HT-29 (cell line): ENCODE results near the gene RNU6-9. TPM values are rescaled to one million over a fixed set of nuclear protein-coding genes. Genes with fewer than 3 reads are reported as not detected.

Experiments used
- DNase-seq: peaks from one replicate; pipeline ENCODE4 v3.0.0-alpha.2; 2015; ENCODE audit warnings: low spot score
- small RNA-seq: library from RNA; depleted of rRNA; stranded (forward); fragments of <200 nt; gene quantifications from one replicate; pipeline ENCODE3, GENCODE V24; 2014
- total RNA-seq: library from RNA; depleted of rRNA; stranded (reverse); fragments of >200 nt; shearing (Covaris generic); gene quantifications from 2 replicates; pipeline ENCODE4 v1.2.3, GENCODE V29; 2014; rRNA removed

The RNU6-9 gene
- total RNA-seq, 1 experiment from 2014 or later: not detected

DNA sequence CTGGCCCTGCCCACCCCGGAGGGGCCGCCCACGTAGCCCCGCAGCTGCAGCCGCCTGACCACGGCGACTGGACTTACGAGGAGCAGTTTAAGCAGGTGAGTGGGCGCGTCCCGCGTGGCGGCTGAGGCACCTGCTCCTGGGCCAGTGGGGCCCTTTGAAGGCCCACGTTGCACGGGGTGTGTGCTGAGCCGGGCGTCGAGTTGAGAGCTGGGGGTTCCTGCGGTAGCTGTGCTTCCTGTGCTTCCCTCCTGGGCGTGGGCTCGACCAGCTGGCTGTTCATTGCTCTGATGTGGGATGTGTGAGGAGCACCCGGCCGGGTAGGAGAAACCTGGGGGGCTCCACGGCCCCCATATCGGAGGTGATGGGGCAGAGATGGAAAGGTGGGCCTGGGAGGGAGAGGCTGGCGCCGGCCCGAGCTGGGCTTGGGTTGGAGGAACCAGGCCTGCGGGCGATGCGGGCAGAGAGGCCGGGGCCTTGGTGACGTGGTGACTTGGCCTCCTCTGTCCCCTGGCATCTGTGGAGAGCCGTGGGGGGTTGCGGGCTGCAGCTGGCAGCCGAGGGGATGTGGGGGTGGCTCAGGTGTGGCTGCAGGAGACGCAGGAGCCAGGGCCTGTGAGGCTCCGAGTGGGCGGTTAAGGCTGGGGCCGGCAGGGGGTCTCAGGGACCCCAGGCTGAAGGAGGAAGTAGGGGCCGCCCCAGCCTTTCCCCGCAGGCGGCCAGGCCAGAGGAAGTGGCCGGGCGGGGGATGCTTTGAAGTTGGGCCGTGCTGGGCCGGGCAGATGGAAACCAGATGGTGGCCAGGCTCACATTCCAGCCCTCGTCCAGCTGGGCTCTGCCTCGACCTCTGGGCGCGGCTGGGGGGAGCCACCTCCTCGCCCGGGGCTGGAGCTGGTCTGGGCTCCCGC, 39.6 kb downstream of the RNU6-9 start:
- DNase-seq: no peak

DNA sequence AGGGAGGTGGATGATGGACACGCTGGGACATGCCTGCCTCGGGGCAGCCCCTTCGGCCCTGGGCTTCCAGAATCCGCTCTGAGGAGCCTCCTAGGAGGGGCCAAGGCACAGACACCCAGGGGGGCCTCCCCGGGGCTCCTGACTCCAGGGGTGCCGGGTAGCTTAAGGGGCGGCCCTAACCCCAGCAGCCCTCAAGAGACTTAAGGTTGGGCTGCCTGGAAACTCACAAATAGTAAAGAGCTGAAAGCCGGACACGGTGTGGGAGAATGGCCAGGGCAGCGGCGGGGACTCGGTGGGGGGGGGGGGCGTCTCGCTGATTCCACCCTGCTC, 40.2 kb downstream of the RNU6-9 start:
- no peak for DNase-seq

DNA sequence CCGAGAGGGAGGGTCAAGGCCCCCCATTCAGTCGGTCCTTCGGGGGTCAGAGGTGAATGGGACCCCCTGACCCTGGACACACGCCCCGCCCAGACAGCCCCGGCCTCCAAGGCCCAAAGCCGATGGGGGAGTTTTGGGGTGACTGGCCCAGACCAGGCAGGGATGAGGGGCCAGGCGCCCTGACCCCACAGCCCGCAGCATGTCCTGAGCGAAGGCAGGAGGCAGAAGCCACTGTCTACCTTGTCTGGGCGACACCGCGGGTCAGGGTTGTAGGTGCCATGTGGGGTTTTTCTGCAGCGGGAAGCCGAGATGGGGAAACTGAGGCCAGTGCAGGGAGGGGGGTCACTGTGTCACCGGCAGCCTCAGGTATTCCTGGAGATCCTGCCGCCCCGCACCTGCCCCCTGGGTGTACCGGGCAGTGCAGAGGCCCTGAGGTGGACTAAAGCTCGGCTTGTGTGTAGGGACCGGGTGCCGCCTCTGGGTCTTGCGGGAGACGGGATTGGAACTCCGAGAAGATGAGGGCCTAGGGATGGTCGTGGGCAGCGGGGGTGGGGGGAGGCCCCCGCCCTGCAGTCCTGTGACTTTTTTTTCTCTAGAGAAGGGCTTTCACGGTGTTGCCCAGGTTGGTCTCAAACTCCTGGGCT, 41.0 kb downstream of the RNU6-9 start:
- no peak for DNase-seq

- DNase-seq: peak; percentile 86
These were observed 41.7 kb downstream of the RNU6-9 start for GRCh38 chr19:934865-935479.

- no peak for DNase-seq
These were observed 42.9 kb downstream of the RNU6-9 start for GRCh38 chr19:936175-936546.

DNA sequence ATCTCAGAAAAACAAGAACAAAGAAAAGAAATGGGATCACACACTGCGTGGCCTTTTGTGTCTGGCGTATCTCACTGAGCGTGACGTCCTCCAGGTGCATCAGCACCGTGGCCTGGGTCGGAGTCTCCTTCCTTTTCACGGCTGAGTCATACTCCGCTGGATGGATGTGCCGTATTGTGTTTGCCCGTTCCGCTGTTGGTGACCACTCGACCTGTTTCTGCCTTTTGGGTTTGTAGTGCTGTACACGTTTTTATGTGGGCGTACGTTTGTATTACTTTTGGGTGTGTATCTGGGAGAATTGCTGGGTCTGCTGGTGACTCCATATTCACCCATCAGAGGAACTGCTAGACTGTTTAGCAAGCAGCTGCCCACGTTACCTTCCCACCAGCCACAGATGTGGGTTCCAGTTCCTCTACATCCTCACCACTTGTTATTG, 44.0 kb downstream of the RNU6-9 start:
- no peak for DNase-seq

GRCh38 chr19:938233-938923, 45.1 kb downstream of the RNU6-9 start:
- DNase-seq: no peak

GRCh38 chr19:939439-939838, 46.2 kb downstream of the RNU6-9 start:
- DNase-seq: no peak

- DNase-seq: no peak
These were observed 46.6 kb downstream of the RNU6-9 start for GRCh38 chr19:939922-940321.

DNA sequence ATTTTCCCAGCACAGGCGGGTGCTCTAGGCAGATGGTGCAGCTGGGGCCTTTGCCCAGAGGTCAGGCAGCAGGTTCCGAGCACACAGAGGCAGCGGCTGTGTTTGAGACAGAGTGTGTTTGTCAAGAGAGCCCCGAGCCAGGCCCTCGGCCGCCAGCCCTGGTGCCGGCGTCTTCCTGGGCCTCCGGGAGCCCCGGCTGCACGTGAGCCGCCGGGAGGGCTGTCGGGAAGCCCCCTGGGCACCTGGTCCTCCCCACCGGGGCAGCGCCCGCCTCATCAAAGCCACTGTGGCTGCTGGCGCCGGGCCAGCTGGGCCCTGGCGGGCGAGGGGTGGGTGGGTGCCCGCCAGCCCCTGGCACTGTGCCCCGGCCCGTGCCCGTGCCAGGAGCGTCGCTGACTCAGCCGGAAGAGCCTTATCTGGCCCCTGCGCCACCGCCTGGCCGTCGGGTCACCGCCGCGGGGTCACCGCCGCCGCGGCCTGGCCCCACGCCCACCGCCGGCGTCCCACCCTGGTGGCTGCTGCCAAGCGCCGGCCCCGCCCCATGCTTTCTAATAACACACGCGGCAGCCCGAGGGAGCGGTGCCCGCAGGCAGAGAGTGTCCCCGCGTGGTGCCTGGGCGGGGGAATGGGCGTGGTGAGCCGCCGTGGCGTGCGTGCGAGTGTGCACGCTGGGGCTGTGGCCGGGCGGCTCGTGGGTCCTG, 47.5 kb downstream of the RNU6-9 start:
- peak; percentile 79 for DNase-seq

- no peak for DNase-seq
These were observed 48.2 kb downstream of the RNU6-9 start for GRCh38 chr19:941292-942132.

GRCh38 chr19:942133-942645, 48.9 kb downstream of the RNU6-9 start:
- DNase-seq: no peak

Small RNA genes lying within 50 kb of the gene (small RNA-seq; reads per million reads assigned to genes)
- gene RNU6-9: 0.22 reads per million

Other genes with a start within 250 kb of the RNU6-9 start
- gene RNF126, start 230.3 kb upstream of the RNU6-9 start, total RNA-seq: 123 TPM in 2 replicates
- gene FSTL3, start 217.1 kb upstream of the RNU6-9 start, total RNA-seq: 6.2 and 8.9 TPM in 2 replicates
- not detected in 2 replicates for gene PRSS57, start 198.0 kb upstream of the RNU6-9 start, total RNA-seq
- gene PALM, start 184.5 kb upstream of the RNU6-9 start, total RNA-seq: 0.13 TPM in 1 of 2 replicates, not detected in the other
- gene MISP, start 142.4 kb upstream of the RNU6-9 start, total RNA-seq: 206 and 211 TPM in 2 replicates
- gene PTBP1, start 96.0 kb upstream of the RNU6-9 start, total RNA-seq: 464 and 599 TPM in 2 replicates
- gene PLPPR3, start 71.5 kb upstream of the RNU6-9 start, total RNA-seq: not detected in 2 replicates
- gene AZU1, start 65.6 kb upstream of the RNU6-9 start, total RNA-seq: not detected in 2 replicates
- not detected in 2 replicates for gene PRTN3, start 52.5 kb upstream of the RNU6-9 start, total RNA-seq
- not detected in 2 replicates for gene ELANE, start 41.2 kb upstream of the RNU6-9 start, total RNA-seq
- 1.1 and 1.4 TPM in 2 replicates for gene CFD, start 33.8 kb upstream of the RNU6-9 start, total RNA-seq
- 31.8 and 32.4 TPM in 2 replicates for gene MED16, start 297 bp upstream of the RNU6-9 start, total RNA-seq
- gene R3HDM4, start 19.7 kb downstream of the RNU6-9 start, total RNA-seq: 37.7 and 51.4 TPM in 2 replicates
- gene KISS1R, start 23.8 kb downstream of the RNU6-9 start, total RNA-seq: not detected in 2 replicates
- gene ARID3A, start 32.6 kb downstream of the RNU6-9 start, total RNA-seq: 10.4 and 11.8 TPM in 2 replicates
- gene WDR18, start 90.9 kb downstream of the RNU6-9 start, total RNA-seq: 172 and 186 TPM in 2 replicates
- gene GRIN3B, start 106.9 kb downstream of the RNU6-9 start, total RNA-seq: not detected in 2 replicates
- 236 and 253 TPM in 2 replicates for gene TMEM259, start 127.6 kb downstream of the RNU6-9 start, total RNA-seq
- not detected in 2 replicates for gene RNU6-2, start 128.0 kb downstream of the RNU6-9 start, total RNA-seq
- 265 and 298 TPM in 2 replicates for gene CNN2, start 133.1 kb downstream of the RNU6-9 start, total RNA-seq
- 56.9 and 76.3 TPM in 2 replicates for gene ABCA7, start 146.6 kb downstream of the RNU6-9 start, total RNA-seq
- gene ARHGAP45, start 173.7 kb downstream of the RNU6-9 start, total RNA-seq: 93.3 and 102 TPM in 2 replicates
- gene POLR2E, start 201.9 kb downstream of the RNU6-9 start, total RNA-seq: 394 and 395 TPM in 2 replicates
- 1,102 and 1,117 TPM in 2 replicates for gene GPX4, start 210.5 kb downstream of the RNU6-9 start, total RNA-seq